GM12878 (cell line): Measurements from ENCODE around the gene RYR2.

Experiments used
- CTCF ChIP-seq, 3 experiments: IDR thresholded peaks in 2 of 3; conservative IDR thresholded peaks in 1 of 3; 2 replicates each; pipeline ENCODE4 v1.5.1; 2011; ENCODE audit warnings: low read depth in 3 of 3, low read length in 3 of 3, mild to moderate bottlenecking in 3 of 3, control low read depth in 2 of 3, moderate library complexity in 2 of 3, inconsistent platforms in 1 of 3, mixed read lengths in 1 of 3; ENCODE audit not compliant: control insufficient read depth in 2 of 3, insufficient read depth in 1 of 3; ENCODE audit errors: extremely low read depth in 1 of 3
- HDAC2 ChIP-seq: fragments of 200-600 bp; sonication (generic); IDR thresholded peaks from 2 replicates; pipeline ENCODE4 v1.6.1; 2017
- LARP7 ChIP-seq: fragments of 450-650 bp; IDR thresholded peaks from 2 replicates; pipeline ENCODE4 v1.6.1; 2017; ENCODE audit warnings: mild to moderate bottlenecking
- POLR2AphosphoS5 ChIP-seq: IDR thresholded peaks from 2 replicates; pipeline ENCODE4 v1.6.1; 2011; ENCODE audit warnings: mild to moderate bottlenecking, low read length, inconsistent platforms
- RCOR1 ChIP-seq: conservative IDR thresholded peaks from 2 replicates; pipeline ENCODE4 v1.6.1; 2012; ENCODE audit warnings: low read depth, low read length, improper control_type of control experiment

- TF ChIP-seq LARP7 (no peak), HDAC2 (no peak), CTCF (IDR thresholded peaks at IDR 0.05 in 2 of 3, conservative IDR thresholded peaks at IDR 0.05 in 1 of 3; ENCODE audit: control insufficient read depth in 2 of 3, extremely low read depth in 1 of 3, insufficient read depth in 1 of 3, low read depth in 3 of 3, low read length in 3 of 3) (no peak), POLR2AphosphoS5 (no peak), RCOR1 (no peak)
These were observed 536.6 kb downstream of the RYR2 start for GRCh38 chr1:237578540-237578939.
